PFSK-1 (cell line): ENCODE measurements around the gene A1CF.

ENCODE experiments used
- FOXP2 ChIP-seq: optimal IDR thresholded peaks from 2 replicates; pipeline ENCODE3; 2011; ENCODE audit warnings: borderline replicate concordance, control low read depth, inconsistent platforms; ENCODE audit not compliant: insufficient read depth; ENCODE audit errors: extremely low read length, extremely low read depth
- POLR2AphosphoS5 ChIP-seq: IDR thresholded peaks from 2 replicates; pipeline ENCODE4 v1.6.1; 2012; ENCODE audit warnings: low read depth, mild to moderate bottlenecking, control low read depth, low read length, moderate library complexity
- REST ChIP-seq, 2 experiments: IDR thresholded peaks; 2 replicates each; pipeline versions ENCODE4 v1.6.1 to v1.8.0; 2011 to 2012; ENCODE audit warnings: low read depth in 2 of 2, low read length in 2 of 2, control low read depth in 1 of 2, inconsistent platforms in 1 of 2, mild to moderate bottlenecking in 1 of 2, moderate library complexity in 1 of 2; ENCODE audit not compliant: insufficient read depth in 1 of 2
- SIN3A ChIP-seq: IDR thresholded peaks from 2 replicates; pipeline ENCODE4 v1.6.1; 2012; ENCODE audit warnings: mild to moderate bottlenecking, low read length, moderate library complexity, borderline replicate concordance; ENCODE audit not compliant: insufficient read depth
- TAF1 ChIP-seq: IDR thresholded peaks from 2 replicates; pipeline ENCODE4 v1.6.1; 2012; ENCODE audit warnings: low read length, control low read depth, borderline replicate concordance; ENCODE audit not compliant: insufficient read depth

Gene A1CF

GRCh38 chr10:50830066-50830465 is 55.4 kb downstream of the A1CF start:
- no peak for TF ChIP-seq SIN3A

GRCh38 chr10:50824782-50825181 is 60.6 kb downstream of the A1CF start:
- no peak for TF ChIP-seq TAF1
- no peak for TF ChIP-seq SIN3A
- no peak for TF ChIP-seq FOXP2
- TF ChIP-seq POLR2AphosphoS5: no peak
- TF ChIP-seq REST (IDR thresholded peaks at IDR 0.05; ENCODE audit: insufficient read depth in 1 of 2, low read depth in 2 of 2, low read length in 2 of 2): no peak

- TF ChIP-seq SIN3A (no peak), POLR2AphosphoS5 (no peak)
Observed at GRCh38 chr10:50823789-50824188, 61.6 kb downstream of the A1CF start.

GRCh38 chr10:50809596-50809995 is 75.8 kb downstream of the A1CF start:
- no peak for TF ChIP-seq FOXP2

- no peak for TF ChIP-seq REST (IDR thresholded peaks at IDR 0.05; ENCODE audit: insufficient read depth in 1 of 2, low read depth in 2 of 2, low read length in 2 of 2)
- TF ChIP-seq POLR2AphosphoS5: no peak
- TF ChIP-seq SIN3A: no peak
- no peak for TF ChIP-seq FOXP2
- no peak for TF ChIP-seq TAF1
Observed at GRCh38 chr10:50807851-50808776, 77.3 kb downstream of the A1CF start.

GRCh38 chr10:50805981-50806622 is 79.3 kb downstream of the A1CF start:
- no peak for TF ChIP-seq REST (IDR thresholded peaks at IDR 0.05; ENCODE audit: insufficient read depth in 1 of 2, low read depth in 2 of 2, low read length in 2 of 2)
- TF ChIP-seq TAF1: no peak
- no peak for TF ChIP-seq POLR2AphosphoS5
- TF ChIP-seq SIN3A: no peak
- TF ChIP-seq FOXP2: no peak

- TF ChIP-seq TAF1 (no peak), POLR2AphosphoS5 (no peak), REST (IDR thresholded peaks at IDR 0.05; ENCODE audit: insufficient read depth in 1 of 2, low read depth in 2 of 2, low read length in 2 of 2) (no peak), FOXP2 (no peak)
Observed at GRCh38 chr10:50799595-50799994, 85.8 kb downstream of the A1CF start.
